Stimulated activated effector memory CD8-positive, alpha-beta T cell treated with anti-CD3 and anti-CD28 coated beads, Interleukin-12 subunit alpha, Interleukin-12 subunit beta, amount 100 ng/mL, for 72 hours (primary cell): ENCODE results near the gene CAD.
"Not testable (repeated sequence)": the region's sequence is repeated elsewhere in the genome, so short reads cannot be mapped to it uniquely, and the experiment has no call there.

Source experiments
- ATAC-seq: fragments of 150-1000 bp; cut with Tn5 transposase; 2 replicates; pipeline ENCODE4 v1.10.0; 2021
- DNase-seq, 2 donors: peaks; one replicate each; pipeline ENCODE4 v3.0.0; 2021 to 2022; ENCODE audit warnings: low spot score in 2 of 2
- H3K27ac Mint-ChIP-seq: one replicate; pipeline ENCODE4 v1.8.0; 2022; ENCODE audit warnings: mild to moderate bottlenecking, mixed read lengths
- H3K36me3 Mint-ChIP-seq: one replicate; pipeline ENCODE4 v1.8.0; 2022; ENCODE audit warnings: mild to moderate bottlenecking, mixed read lengths
- H3K4me1 Mint-ChIP-seq: one replicate; pipeline ENCODE4 v1.8.0; 2022; ENCODE audit warnings: mixed read lengths
- H3K4me3 Mint-ChIP-seq: one replicate; pipeline ENCODE4 v1.8.0; 2022; ENCODE audit warnings: mild to moderate bottlenecking, mixed read lengths
- H3K9me3 Mint-ChIP-seq: one replicate; pipeline ENCODE4 v1.8.0; 2022; ENCODE audit warnings: mixed read lengths

Gene CAD

DNA sequence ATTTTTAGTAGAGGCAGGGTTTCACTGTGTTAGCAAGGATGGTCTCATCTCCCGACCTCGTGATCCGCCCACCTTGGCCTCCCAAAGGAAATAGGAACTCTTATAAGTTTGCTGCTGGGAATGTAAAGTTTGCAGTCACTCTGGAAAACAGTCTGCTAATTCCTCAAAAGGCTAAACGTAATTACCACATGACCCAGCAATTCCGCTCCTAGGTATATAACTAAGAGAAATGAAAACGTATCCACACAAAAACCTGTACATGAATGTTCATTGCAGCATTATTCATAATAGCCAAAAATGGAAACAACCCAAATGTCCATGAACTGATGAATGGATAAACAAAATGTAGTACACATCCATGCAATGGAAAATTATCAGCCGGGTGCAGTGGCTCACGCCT is 27.2 kb upstream of the CAD start:
- Mint-ChIP-seq H3K27ac (no peak overlapping the region), H3K4me3 (no peak overlapping the region), H3K9me3 (no peaks in the 10 kb centered on the region), H3K4me1 (no peaks in the 10 kb centered on the region), H3K36me3 (no peaks in the 10 kb centered on the region)
- DNase-seq (no peak), ATAC-seq (no peak)

DNA sequence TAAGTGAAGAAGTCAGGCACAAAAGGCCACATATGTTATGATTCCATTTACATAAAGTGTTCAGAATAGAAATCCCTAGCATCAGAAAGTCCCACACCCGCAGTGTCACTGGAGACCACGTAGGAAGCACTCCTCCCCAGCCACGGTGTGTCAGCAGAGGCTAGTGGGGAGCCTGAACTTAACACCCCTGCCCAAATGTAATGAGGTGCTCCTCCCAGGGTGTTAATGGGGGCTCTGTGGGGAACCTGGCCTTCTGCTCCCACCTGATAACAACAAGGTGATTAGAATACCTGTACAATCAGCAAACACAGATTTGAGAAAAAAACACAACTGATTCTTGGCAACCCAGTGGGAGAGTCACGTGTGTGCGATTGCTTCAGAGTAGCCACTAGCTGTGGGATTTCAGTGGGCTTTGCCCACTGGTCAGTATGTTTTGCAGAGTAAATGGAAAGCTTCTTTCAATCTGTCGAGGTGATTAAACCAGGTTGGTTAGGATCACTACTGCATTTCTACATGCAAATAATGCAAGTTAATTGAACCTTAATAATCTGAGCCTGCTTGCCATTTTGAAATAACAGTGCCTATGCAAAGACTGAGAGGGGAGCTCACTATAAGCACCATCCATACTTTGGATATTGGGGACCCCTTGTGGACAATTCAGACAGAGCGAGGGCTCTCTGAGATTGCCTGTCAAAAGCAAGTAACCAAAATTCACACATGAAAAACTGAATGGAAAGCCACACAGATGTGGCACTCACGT is 25.9 kb upstream of the CAD start:
- peak; percentile 71 for ATAC-seq
- Mint-ChIP-seq H3K36me3 (no peaks in the 10 kb centered on the region), H3K4me1 (no peaks in the 10 kb centered on the region), H3K27ac (no peak overlapping the region), H3K4me3 (no peak overlapping the region), H3K9me3 (no peaks in the 10 kb centered on the region)
- no peak for DNase-seq

DNA sequence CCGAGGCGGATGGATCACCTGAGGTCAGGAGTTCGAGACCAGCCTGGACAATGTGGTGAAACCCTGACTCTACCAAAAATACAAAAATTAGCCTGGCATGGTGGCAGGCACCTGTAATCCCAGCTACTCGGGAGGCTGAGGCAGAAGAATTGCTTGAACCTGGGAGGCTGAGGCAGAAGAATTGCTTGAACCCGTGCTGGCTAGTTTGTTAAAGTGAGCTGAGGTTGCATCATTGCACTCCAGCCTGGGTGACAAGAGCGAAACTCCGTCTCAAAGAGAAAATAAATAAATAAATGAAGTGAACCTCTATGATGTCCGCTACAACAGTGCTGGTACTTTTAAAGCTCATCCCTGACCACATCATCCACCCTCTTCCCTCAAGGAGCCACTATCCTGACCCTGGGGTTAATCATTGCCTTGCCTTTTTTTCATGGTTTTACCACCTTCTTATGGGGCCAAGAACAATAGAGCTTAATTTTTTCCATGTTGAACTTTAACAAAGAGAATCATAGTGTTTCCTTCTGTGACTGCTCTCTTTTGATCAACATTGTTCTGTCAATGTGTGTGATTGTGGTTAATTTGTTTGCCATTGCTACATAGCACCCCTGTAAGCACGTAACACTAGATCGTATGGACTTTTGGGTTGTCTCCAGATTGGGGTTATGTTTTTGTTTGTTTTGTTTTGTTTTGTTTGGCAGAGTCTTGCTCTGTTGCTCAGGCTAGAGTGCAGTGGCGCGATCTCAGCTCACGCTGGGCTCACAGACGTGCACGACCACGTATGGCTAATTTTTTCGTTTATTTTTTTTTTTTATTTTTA is 22.4 kb upstream of the CAD start:
- no peaks in the 10 kb centered on the region for H3K4me1 Mint-ChIP-seq
- ATAC-seq (no peak), DNase-seq (no peak)
- no peaks in the 10 kb centered on the region for H3K36me3 Mint-ChIP-seq
- no peaks in the 10 kb centered on the region for H3K9me3 Mint-ChIP-seq
- no peak overlapping the region for H3K4me3 Mint-ChIP-seq
- H3K27ac Mint-ChIP-seq = no peak overlapping the region

DNA sequence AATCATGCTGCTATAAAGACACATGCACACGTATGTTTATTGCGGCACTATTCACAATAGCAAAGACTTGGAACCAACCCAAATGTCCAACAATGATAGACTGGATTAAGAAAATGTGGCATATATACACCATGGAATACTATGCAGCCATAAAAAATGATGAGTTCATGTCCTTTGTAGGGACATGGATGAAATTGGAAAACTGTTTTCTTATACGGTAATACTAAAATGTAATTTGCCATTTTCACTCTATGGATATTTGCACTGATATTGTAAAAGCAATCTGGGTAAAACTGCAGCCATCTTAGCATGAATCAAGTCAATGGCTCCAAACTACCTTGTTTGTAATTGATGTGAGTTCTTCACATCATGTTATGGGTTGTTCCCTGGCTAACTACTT is 21.4 kb upstream of the CAD start:
- not testable (repeated sequence) for H3K36me3 Mint-ChIP-seq, H3K4me1 Mint-ChIP-seq

DNA sequence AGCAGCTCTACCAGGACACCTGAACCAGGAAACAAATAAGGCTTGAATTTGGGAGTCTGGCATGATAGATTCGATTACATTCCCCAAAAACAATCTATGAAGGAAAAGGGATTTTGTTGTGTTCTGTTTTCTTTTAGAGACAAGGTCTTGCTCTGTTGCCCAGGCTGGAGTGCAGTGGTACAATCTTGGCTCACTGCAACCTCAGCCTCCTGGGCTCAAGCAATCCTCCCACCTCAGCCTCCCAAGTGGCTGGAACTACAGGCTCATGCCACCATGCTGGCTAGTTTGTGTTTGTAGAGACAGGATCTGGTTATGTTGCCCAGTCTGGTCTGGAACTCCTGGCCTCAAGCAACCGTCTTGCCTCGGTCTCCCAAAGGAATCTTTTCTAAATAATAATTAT is 19.1 kb upstream of the CAD start:
- DNase-seq, ATAC-seq, H3K9me3 Mint-ChIP-seq, H3K4me3 Mint-ChIP-seq, H3K4me1 Mint-ChIP-seq: not testable (repeated sequence)
- peaks cover 18% of the 10 kb centered on the region for H3K36me3 Mint-ChIP-seq
- H3K27ac Mint-ChIP-seq = peak overlapping the region; percentile 32

More for the DNA sequence above, 21.4 kb upstream of the CAD start:
- H3K27ac Mint-ChIP-seq, ATAC-seq, H3K9me3 Mint-ChIP-seq, H3K4me3 Mint-ChIP-seq, DNase-seq: not testable (repeated sequence)

DNA sequence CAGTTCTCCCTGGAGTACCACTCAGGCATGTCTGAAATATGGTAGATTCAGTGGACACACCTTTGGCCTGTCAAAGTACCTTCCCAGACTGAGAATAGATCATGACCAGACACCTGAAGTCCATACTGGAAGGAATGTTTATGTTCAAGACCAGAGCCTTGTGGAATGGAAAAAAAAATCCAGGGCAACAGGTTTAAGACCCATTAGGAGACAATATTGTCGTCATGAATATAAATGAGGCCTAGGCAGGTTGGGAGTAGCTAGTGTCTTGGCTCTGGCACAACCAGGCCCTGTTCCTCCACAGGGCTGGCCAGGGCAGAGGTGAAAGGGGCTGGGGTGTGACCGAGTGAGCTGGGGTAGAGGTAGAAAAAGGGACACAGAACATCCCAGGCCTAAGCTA is 18.5 kb upstream of the CAD start:
- peaks cover 23% of the 10 kb centered on the region for H3K36me3 Mint-ChIP-seq
- H3K9me3 Mint-ChIP-seq = no peaks in the 10 kb centered on the region
- H3K4me1 Mint-ChIP-seq = no peaks in the 10 kb centered on the region
- peak overlapping the region; percentile 32 for H3K27ac Mint-ChIP-seq
- no peak overlapping the region for H3K4me3 Mint-ChIP-seq
- DNase-seq = no peak
- ATAC-seq = no peak

DNA sequence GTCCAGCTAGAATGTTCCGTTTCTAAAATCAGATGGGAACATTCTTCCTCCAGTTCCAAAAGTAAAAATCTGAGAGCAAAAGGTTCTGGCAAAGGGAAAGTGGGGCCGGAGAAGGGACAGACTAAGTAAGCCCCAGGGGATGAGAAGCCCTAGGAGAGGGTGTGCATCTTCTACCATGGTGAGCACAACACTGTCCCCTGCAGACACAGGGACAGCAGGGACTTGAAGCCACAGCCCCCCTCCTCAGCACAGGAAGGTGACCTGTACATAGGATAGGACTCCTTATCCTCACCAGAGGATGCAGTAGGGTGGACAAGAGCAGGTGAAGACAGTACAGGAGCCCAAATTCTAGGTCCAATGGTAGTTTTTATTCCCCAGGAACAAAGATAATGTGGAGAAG is 17.9 kb upstream of the CAD start:
- ATAC-seq (no peak), DNase-seq (no peak)
- no peak overlapping the region for H3K4me3 Mint-ChIP-seq
- no peaks in the 10 kb centered on the region for H3K4me1 Mint-ChIP-seq
- no peaks in the 10 kb centered on the region for H3K9me3 Mint-ChIP-seq
- H3K27ac Mint-ChIP-seq = peak overlapping the region; percentile 32
- peaks cover 27% of the 10 kb centered on the region for H3K36me3 Mint-ChIP-seq

DNA sequence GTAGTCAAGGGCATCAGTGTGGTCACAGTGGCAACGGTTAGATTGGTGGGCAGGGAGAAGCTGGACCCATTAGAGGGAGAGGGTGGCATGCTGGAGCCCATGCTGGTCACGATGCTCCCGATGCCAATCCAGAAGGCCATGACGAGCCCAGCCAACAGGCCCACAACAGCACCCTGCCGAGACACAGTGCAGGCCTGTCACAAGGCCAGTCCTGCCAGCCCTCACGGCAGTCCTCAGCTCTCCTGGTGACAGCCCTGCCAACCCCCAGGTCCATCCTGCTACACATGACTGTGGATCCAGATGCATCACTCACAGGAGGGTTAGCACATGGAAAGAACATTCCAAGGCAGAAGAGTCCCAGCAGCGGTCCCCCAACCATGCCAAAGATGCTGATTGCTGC is 15.5 kb upstream of the CAD start:
- Mint-ChIP-seq H3K4me3 (no peak overlapping the region), H3K9me3 (no peaks in the 10 kb centered on the region), H3K27ac (no peak overlapping the region), H3K36me3 (peaks cover 49% of the 10 kb centered on the region), H3K4me1 (peaks cover 18% of the 10 kb centered on the region)
- ATAC-seq = no peak
- DNase-seq = no peak

DNA sequence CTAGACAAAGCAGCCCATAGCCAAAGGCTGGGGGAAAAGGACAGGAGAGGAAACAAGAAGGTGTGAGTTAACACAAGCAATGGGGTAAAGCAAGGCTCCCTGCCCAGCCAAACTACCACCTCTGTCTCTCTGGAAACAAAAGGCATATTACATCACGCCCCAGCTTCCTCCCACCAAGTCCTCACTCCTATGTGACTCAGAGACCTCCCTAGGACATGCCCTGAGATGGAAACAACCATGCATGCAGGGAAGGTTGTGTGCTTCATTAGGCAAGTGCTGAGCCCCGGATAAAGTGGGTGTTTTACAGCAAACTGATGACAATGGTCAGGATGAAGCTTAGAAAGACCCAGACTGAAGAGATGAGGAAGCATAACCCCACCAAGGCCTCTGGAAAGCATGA is 14.3 kb upstream of the CAD start:
- H3K36me3 Mint-ChIP-seq = peaks cover 60% of the 10 kb centered on the region
- no peak overlapping the region for H3K4me3 Mint-ChIP-seq
- ATAC-seq = no peak

DNA sequence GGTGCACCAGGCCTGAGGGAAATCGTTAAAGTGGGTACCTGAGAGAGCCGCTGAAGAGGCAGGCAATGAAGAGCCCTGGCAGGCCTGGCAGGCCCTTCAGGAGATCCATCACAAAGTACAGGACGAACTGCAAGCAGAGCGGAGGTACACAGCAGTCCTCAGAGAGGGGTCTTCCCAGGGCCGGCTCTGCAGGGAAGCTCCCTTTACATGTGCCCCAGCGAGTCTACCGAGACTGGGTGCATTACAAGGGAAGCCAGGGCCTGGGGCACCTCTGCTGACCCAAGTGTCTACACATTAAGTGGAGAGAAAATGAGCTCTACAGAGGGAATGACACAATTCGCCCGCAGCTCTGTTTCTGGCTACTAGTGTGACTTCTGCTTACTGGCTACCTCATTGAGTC is 13.4 kb upstream of the CAD start:
- Mint-ChIP-seq H3K27ac (no peak overlapping the region), H3K4me1 (peaks cover 18% of the 10 kb centered on the region), H3K36me3 (peaks cover 68% of the 10 kb centered on the region), H3K4me3 (no peak overlapping the region), H3K9me3 (no peaks in the 10 kb centered on the region)
- DNase-seq (no peak), ATAC-seq (no peak)

More for the DNA sequence above, 14.3 kb upstream of the CAD start:
- Mint-ChIP-seq H3K9me3 (no peaks in the 10 kb centered on the region), H3K27ac (no peak overlapping the region), H3K4me1 (peaks cover 18% of the 10 kb centered on the region)
- no peak for DNase-seq

DNA sequence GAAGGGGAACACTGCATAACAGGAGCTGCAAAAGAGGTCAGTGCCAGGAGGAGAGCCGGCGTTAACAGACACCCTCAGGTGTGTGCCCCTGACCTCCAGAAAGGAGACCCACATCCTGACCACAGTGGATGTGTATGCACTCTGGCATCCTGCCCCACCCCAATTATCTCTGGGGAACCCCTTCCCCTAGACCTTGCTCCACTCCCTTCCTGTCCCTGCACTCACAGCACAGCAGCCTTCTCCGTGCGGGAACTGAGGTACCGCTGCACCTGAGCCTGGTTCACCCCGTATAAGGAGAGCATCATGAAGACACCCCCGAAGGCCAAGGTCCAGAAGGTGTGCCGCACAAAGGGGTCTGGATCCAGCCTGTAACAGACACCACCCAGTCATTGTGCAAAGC is 12.6 kb upstream of the CAD start:
- peaks cover 22% of the 10 kb centered on the region for H3K4me1 Mint-ChIP-seq
- ATAC-seq = no peak
- H3K36me3 Mint-ChIP-seq = peaks cover 73% of the 10 kb centered on the region
- peak overlapping the region; percentile 43 for H3K27ac Mint-ChIP-seq
- H3K9me3 Mint-ChIP-seq = no peaks in the 10 kb centered on the region
- no peak for DNase-seq
- H3K4me3 Mint-ChIP-seq = no peak overlapping the region

DNA sequence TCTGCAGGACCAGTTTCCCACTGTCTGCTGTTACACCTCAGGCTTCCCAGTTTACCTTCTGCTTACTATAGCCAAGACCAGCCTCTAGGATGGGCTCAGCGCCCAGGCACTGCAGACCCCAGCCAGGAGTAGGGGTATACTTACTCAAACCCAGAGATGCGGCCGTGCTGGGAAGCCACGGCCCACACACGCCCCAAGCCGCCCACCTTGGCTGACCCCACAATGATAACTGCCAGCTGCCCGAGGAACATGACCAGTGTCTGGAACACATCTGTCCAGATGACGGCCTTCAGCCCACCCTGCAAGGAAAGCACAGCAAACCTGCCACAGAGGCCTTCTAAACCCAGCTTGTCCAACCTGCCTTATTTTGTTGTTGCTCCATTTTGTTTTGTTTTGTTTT is 12.0 kb upstream of the CAD start:
- DNase-seq (no peak), ATAC-seq (no peak)
- Mint-ChIP-seq H3K36me3 (peaks cover 78% of the 10 kb centered on the region), H3K9me3 (no peaks in the 10 kb centered on the region), H3K4me1 (peaks cover 28% of the 10 kb centered on the region), H3K4me3 (no peak overlapping the region), H3K27ac (peak overlapping the region; percentile 43)

DNA sequence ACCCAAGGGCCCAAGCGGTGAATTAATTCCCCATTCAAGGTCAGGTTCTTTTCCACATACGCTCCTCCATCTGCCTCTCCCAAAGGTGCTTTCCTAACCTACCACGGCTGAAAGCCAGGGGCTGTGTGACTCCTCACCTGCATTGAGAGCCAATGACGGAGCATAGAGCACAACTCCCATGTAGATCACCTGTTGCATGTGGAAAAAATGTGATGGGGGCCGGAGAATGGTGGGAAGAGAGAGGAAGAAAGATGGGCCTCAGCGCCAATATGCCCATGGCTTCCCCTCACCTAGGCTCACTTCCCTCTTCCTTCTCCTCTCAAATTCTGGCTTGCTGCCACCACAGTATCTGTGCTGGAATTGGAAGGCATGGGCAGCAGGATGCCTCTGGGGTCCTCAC is 10.8 kb upstream of the CAD start:
- H3K36me3 Mint-ChIP-seq = peaks cover 77% of the 10 kb centered on the region
- DNase-seq (no peak), ATAC-seq (no peak)
- H3K9me3 Mint-ChIP-seq = no peaks in the 10 kb centered on the region
- peaks cover 28% of the 10 kb centered on the region for H3K4me1 Mint-ChIP-seq
- no peak overlapping the region for H3K4me3 Mint-ChIP-seq
- H3K27ac Mint-ChIP-seq = no peak overlapping the region

DNA sequence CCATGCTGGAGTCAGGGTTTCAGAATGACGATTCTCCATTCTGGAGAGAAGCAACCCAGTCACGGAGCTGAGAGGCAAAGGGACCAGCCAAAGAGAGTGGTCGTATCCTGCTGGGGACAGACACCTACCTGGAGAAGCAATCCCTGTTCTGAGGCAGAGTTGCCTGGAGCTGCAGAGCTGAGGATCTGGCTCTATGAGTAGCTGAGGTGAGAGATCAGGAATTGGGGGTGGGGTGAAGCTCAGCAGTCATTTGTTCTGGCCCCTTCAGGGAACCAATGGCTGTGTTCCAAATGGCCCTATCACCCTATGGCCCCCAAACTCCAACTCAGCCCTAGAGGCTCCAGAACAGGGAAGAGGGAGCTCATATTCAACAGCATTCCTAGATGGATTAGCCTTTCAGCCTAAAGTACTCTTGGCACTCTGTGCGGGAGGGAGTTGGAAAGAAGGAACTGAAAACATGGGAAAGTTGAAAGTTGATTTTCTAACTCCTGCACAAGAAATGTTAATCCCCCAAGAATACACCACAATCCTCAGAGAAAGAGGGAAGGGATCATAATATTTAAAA is 8.6 kb upstream of the CAD start:
- H3K36me3 Mint-ChIP-seq = peaks cover 68% of the 10 kb centered on the region
- H3K4me3 Mint-ChIP-seq = no peak overlapping the region
- no peak overlapping the region for H3K27ac Mint-ChIP-seq
- ATAC-seq (no peak), DNase-seq (no peak)
- H3K9me3 Mint-ChIP-seq = no peaks in the 10 kb centered on the region
- peaks cover 31% of the 10 kb centered on the region for H3K4me1 Mint-ChIP-seq

DNA sequence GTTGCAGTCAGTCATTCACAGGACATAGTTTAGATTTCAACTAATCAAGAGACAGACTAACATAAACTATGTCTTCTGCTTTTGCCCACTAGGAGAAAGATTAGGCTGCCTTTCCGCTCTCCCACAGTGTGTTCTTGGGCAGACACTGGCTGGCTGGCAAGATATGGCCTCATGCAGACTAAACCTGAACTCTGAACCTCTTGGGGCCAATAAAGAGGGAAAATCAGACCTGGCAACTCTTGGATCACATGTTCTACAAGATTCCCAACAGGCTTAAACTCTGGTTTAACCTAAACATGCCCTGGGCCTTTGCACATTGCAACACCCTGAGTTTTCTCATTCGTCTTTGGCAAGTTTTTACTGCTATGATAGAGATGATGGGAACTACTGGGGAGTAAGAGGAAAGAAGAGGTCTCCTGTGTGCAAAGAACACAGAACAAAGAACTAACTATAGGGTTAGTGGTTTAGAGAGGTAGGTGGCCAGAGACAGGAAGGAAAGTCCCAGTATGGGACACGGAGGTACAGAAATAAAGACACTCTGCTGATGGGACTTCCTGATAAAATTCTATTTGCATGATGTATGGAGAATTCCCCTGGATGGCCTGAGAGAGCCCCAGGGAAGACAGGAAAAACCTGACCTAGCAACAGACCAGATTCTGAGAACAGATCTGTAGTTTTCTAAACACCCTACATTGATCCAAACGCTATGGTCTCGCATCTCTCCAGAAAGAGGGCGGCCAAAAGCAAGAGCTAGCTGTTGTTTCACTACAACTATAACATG is 7.4 kb upstream of the CAD start:
- Mint-ChIP-seq H3K36me3 (peaks cover 71% of the 10 kb centered on the region), H3K9me3 (no peaks in the 10 kb centered on the region), H3K27ac (peak overlapping the region; percentile 30), H3K4me3 (peak overlapping the region; percentile 19), H3K4me1 (peaks cover 29% of the 10 kb centered on the region)
- no peak for ATAC-seq
- DNase-seq = no peak
